ENCODE data around the gene ZNF365.
"Not testable (repeated sequence)": the region's sequence is repeated elsewhere in the genome, so short reads cannot be mapped to it uniquely, and the experiment has no call there.

ZNF365 gene

GRCh38 chr10:62343000-62343399 is 31.2 kb upstream of the ZNF365 start:
- H3K79me2 ChIP-seq (ENCODE audit: control insufficient read depth, insufficient read depth, low read length, unreplicated experiment) = no peaks in the 10 kb centered on the region
- H3K27me3 ChIP-seq (ENCODE audit: insufficient read depth, low read length) = no peaks in the 10 kb centered on the region
- H3K27ac ChIP-seq (ENCODE audit: low read depth, low read length) = no peak overlapping the region
- H3K4me3 ChIP-seq (ENCODE audit: low read depth, low read length) = no peak overlapping the region
- H2AFZ ChIP-seq (ENCODE audit: low read length, unreplicated experiment) = no peak overlapping the region
- H3K36me3 ChIP-seq (ENCODE audit: insufficient read depth, low read length) = no peaks in the 10 kb centered on the region
- H3K4me1 ChIP-seq (ENCODE audit: control insufficient read depth, insufficient read depth, low read length, unreplicated experiment) = no peaks in the 10 kb centered on the region

- Histone ChIP-seq H3K4me3 (ENCODE audit: low read depth, low read length) (no peak overlapping the region), H3K36me3 (ENCODE audit: insufficient read depth, low read length) (no peaks in the 10 kb centered on the region), H3K27ac (ENCODE audit: low read depth, low read length) (no peak overlapping the region), H3K27me3 (ENCODE audit: insufficient read depth, low read length) (no peaks in the 10 kb centered on the region), H3K4me1 (ENCODE audit: control insufficient read depth, insufficient read depth, low read length, unreplicated experiment) (no peaks in the 10 kb centered on the region), H3K79me2 (ENCODE audit: control insufficient read depth, insufficient read depth, low read length, unreplicated experiment) (no peaks in the 10 kb centered on the region), H2AFZ (ENCODE audit: low read length, unreplicated experiment) (no peak overlapping the region)
These were observed 26.1 kb upstream of the ZNF365 start for GRCh38 chr10:62348029-62348428.

GRCh38 chr10:62352356-62352970 is 21.7 kb upstream of the ZNF365 start:
- Histone ChIP-seq H3K27me3 (ENCODE audit: insufficient read depth, low read length) (no peaks in the 10 kb centered on the region), H3K4me3 (ENCODE audit: low read depth, low read length) (no peak overlapping the region), H2AFZ (ENCODE audit: low read length, unreplicated experiment) (no peak overlapping the region), H3K27ac (ENCODE audit: low read depth, low read length) (no peak overlapping the region), H3K4me1 (ENCODE audit: control insufficient read depth, insufficient read depth, low read length, unreplicated experiment) (no peaks in the 10 kb centered on the region), H3K36me3 (ENCODE audit: insufficient read depth, low read length) (no peaks in the 10 kb centered on the region), H3K79me2 (ENCODE audit: control insufficient read depth, insufficient read depth, low read length, unreplicated experiment) (no peaks in the 10 kb centered on the region)

DNA sequence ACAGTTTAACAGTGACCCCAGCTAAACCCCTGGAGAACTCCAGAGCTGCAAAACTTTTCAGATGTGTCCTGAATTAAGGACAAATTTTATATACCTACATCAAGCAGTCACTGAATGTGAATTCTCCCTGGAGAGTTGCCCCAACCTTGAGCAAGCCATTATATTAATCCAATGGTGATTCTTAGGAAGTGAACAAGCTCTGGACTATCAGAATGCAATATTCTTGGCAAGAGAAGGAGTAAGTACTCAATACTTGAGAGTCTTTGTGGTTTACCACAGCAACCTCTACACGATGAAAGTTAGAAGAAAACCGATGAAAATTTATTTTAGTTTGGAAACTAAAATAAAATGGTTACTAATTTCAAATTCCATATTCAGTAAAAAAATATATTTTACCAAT is 19.3 kb upstream of the ZNF365 start:
- no peak overlapping the region for H3K4me3 ChIP-seq (ENCODE audit: low read depth, low read length)
- no peaks in the 10 kb centered on the region for H3K4me1 ChIP-seq (ENCODE audit: control insufficient read depth, insufficient read depth, low read length, unreplicated experiment)

GRCh38 chr10:62356447-62356846 is 17.7 kb upstream of the ZNF365 start:
- Histone ChIP-seq H2AFZ (ENCODE audit: low read length, unreplicated experiment) (no peak overlapping the region), H3K27ac (ENCODE audit: low read depth, low read length) (no peak overlapping the region)

More for the DNA sequence above, 19.3 kb upstream of the ZNF365 start:
- H3K27me3 ChIP-seq (ENCODE audit: insufficient read depth, low read length) = no peaks in the 10 kb centered on the region
- H3K36me3 ChIP-seq (ENCODE audit: insufficient read depth, low read length) = no peaks in the 10 kb centered on the region
- no peak overlapping the region for H3K27ac ChIP-seq (ENCODE audit: low read depth, low read length)
- H2AFZ ChIP-seq (ENCODE audit: low read length, unreplicated experiment) = no peak overlapping the region
- no peaks in the 10 kb centered on the region for H3K79me2 ChIP-seq (ENCODE audit: control insufficient read depth, insufficient read depth, low read length, unreplicated experiment)

GRCh38 chr10:62358151-62358550 is 16.0 kb upstream of the ZNF365 start:
- H3K27ac ChIP-seq (ENCODE audit: low read depth, low read length); H3K36me3 ChIP-seq (ENCODE audit: insufficient read depth, low read length); H3K4me3 ChIP-seq (ENCODE audit: low read depth, low read length); H3K79me2 ChIP-seq (ENCODE audit: control insufficient read depth, insufficient read depth, low read length, unreplicated experiment); H3K4me1 ChIP-seq (ENCODE audit: control insufficient read depth, insufficient read depth, low read length, unreplicated experiment); H2AFZ ChIP-seq (ENCODE audit: low read length, unreplicated experiment); H3K27me3 ChIP-seq (ENCODE audit: insufficient read depth, low read length): not testable (repeated sequence)

More at GRCh38 chr10:62356447-62356846, 17.7 kb upstream of the ZNF365 start:
- Histone ChIP-seq H3K27me3 (ENCODE audit: insufficient read depth, low read length) (no peaks in the 10 kb centered on the region), H3K4me3 (ENCODE audit: low read depth, low read length) (no peak overlapping the region), H3K79me2 (ENCODE audit: control insufficient read depth, insufficient read depth, low read length, unreplicated experiment) (no peaks in the 10 kb centered on the region), H3K4me1 (ENCODE audit: control insufficient read depth, insufficient read depth, low read length, unreplicated experiment) (no peaks in the 10 kb centered on the region), H3K36me3 (ENCODE audit: insufficient read depth, low read length) (no peaks in the 10 kb centered on the region)

- Histone ChIP-seq H3K27ac (ENCODE audit: low read depth, low read length) (no peak overlapping the region), H3K4me3 (ENCODE audit: low read depth, low read length) (peak overlapping the region; percentile 94), H3K36me3 (ENCODE audit: insufficient read depth, low read length) (no peaks in the 10 kb centered on the region), H3K4me1 (ENCODE audit: control insufficient read depth, insufficient read depth, low read length, unreplicated experiment) (peaks cover 4% of the 10 kb centered on the region), H2AFZ (ENCODE audit: low read length, unreplicated experiment) (peak overlapping the region; percentile 98), H3K79me2 (ENCODE audit: control insufficient read depth, insufficient read depth, low read length, unreplicated experiment) (no peaks in the 10 kb centered on the region), H3K27me3 (ENCODE audit: insufficient read depth, low read length) (no peaks in the 10 kb centered on the region)
These were observed 552 bp upstream of the ZNF365 start for GRCh38 chr10:62373639-62373994.

DNA sequence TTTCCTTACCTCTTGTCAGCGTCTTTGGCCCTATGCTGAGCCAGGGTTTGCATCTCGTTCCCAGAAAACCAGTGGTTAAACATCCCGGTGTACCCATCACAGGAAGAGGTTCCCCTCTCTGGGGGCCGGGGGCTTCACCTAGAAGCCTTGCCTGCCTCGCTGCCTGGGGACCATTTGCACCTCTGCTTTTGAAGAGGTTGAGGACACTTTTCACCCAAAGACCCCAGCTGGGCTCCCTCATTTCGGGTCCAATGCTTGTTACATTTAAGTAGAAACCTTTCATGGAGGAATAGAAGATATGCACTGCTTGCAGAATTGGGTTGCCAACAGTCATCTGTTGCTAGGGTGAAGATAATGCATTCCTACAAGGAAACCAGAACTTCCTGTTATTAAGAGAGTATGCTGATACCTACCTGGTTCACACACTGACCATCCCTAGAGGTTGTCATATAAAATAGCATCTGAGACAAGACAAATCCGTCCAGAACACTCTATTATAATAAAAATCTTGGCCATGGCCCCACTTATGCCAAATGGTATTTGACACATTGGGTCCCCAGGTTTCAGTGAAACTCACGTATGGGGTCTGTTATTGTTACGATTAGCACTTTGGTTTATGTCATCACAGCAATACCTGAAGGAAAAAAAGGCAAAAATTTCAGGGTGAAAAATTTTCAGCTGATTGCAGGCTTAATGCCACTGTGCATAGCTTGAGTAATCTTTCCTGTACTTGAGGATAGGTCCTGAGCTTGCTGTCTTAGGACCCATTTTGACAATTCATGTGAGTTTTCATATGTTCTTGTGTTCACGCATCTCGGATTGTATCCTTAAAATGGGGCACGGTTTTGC is 917 bp downstream of the ZNF365 start:
- H2AFZ ChIP-seq (ENCODE audit: low read length, unreplicated experiment) = peak overlapping the region; percentile 98
- no peaks in the 10 kb centered on the region for H3K36me3 ChIP-seq (ENCODE audit: insufficient read depth, low read length)
- H3K79me2 ChIP-seq (ENCODE audit: control insufficient read depth, insufficient read depth, low read length, unreplicated experiment) = no peaks in the 10 kb centered on the region
- H3K4me3 ChIP-seq (ENCODE audit: low read depth, low read length) = peak overlapping the region; percentile 94
- peaks cover 8% of the 10 kb centered on the region for H3K4me1 ChIP-seq (ENCODE audit: control insufficient read depth, insufficient read depth, low read length, unreplicated experiment)
- H3K27ac ChIP-seq (ENCODE audit: low read depth, low read length) = no peak overlapping the region
- H3K27me3 ChIP-seq (ENCODE audit: insufficient read depth, low read length) = no peaks in the 10 kb centered on the region

DNA sequence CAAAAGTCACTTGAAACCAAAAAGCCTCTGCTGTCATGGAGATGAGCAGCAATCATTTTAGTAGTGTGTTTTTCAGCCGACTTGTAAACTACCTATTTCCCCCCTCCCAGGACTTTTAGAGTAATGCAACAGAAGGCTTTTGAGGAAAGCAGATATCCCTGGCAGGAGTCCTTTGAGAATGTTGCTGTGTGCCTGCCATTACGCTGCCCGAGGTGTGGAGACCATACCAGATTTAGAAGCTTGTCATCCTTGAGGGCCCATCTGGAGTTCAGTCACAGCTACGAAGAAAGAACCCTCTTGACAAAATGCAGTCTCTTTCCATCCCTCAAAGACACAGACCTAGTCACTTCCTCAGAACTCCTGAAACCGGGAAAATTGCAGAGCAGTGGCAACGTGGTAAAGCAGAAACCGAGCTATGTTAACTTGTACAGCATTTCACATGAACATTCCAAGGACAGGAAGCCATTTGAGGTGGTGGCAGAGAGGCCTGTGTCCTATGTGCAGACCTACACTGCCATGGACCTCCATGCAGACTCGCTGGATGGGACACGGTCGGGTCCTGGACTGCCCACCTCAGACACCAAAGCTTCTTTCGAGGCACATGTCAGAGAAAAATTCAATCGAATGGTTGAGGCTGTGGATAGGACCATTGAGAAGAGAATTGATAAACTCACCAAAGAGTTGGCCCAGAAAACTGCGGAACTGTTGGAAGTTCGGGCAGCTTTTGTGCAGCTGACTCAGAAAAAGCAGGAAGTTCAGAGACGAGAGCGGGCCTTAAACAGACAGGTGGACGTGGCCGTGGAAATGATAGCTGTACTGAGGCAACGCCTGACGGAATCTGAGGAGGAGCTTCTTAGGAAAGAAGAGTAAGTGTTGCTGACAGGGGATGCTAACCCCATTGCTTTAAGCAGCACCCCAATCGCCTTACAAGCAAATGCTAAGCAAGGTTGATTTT is 2.2 kb downstream of the ZNF365 start:
- Histone ChIP-seq H3K4me3 (ENCODE audit: low read depth, low read length) (no peak overlapping the region), H3K36me3 (ENCODE audit: insufficient read depth, low read length) (no peaks in the 10 kb centered on the region), H3K27me3 (ENCODE audit: insufficient read depth, low read length) (no peaks in the 10 kb centered on the region), H3K4me1 (ENCODE audit: control insufficient read depth, insufficient read depth, low read length, unreplicated experiment) (peaks cover 13% of the 10 kb centered on the region), H3K79me2 (ENCODE audit: control insufficient read depth, insufficient read depth, low read length, unreplicated experiment) (no peaks in the 10 kb centered on the region), H3K27ac (ENCODE audit: low read depth, low read length) (no peak overlapping the region), H2AFZ (ENCODE audit: low read length, unreplicated experiment) (no peak overlapping the region)

- no peaks in the 10 kb centered on the region for H3K79me2 ChIP-seq (ENCODE audit: control insufficient read depth, insufficient read depth, low read length, unreplicated experiment)
These were observed 2.9 kb downstream of the ZNF365 start for GRCh38 chr10:62377026-62377415.

More at GRCh38 chr10:62377026-62377415, 2.9 kb downstream of the ZNF365 start:
- H3K36me3 ChIP-seq (ENCODE audit: insufficient read depth, low read length) = no peaks in the 10 kb centered on the region
- peaks cover 13% of the 10 kb centered on the region for H3K4me1 ChIP-seq (ENCODE audit: control insufficient read depth, insufficient read depth, low read length, unreplicated experiment)
- no peak overlapping the region for H2AFZ ChIP-seq (ENCODE audit: low read length, unreplicated experiment)
- H3K4me3 ChIP-seq (ENCODE audit: low read depth, low read length) = no peak overlapping the region
- no peak overlapping the region for H3K27ac ChIP-seq (ENCODE audit: low read depth, low read length)
- H3K27me3 ChIP-seq (ENCODE audit: insufficient read depth, low read length) = no peaks in the 10 kb centered on the region
